Neural cell (in vitro differentiated cells): ENCODE measurements around the gene STMN3. TPM values are rescaled to one million over a fixed set of nuclear protein-coding genes. Genes with fewer than 3 reads are reported as not detected.

Source experiments
- H2AFZ ChIP-seq: fragments of 200-600, 300-800 bp; sonication (generic), shearing (Covaris generic); 2 replicates; pipeline ENCODE4 v1.6.0; 2014; ENCODE audit warnings: low read depth, mild to moderate bottlenecking, antibody characterized with exemption, low read length, moderate library complexity
- H3F3A ChIP-seq: fragments of 200-600 bp; shearing (Covaris generic); 2 replicates; pipeline ENCODE4 v1.6.1; 2016; ENCODE audit warnings: mild to moderate bottlenecking, moderate library complexity, mixed read lengths, antibody characterized with exemption, low read length; ENCODE audit not compliant: insufficient read depth, poor library complexity, severe bottlenecking
- H3K27ac ChIP-seq: fragments of 200-600, 300-800 bp; sonication (generic), shearing (Covaris generic); 2 replicates; pipeline ENCODE4 v1.5.1; 2014; ENCODE audit warnings: mild to moderate bottlenecking, low read length, moderate library complexity
- H3K27me3 ChIP-seq: fragments of 300-800, 200-600 bp; sonication (generic), shearing (Covaris generic); 2 replicates; pipeline ENCODE4 v1.6.0; 2014; ENCODE audit warnings: mild to moderate bottlenecking, low read depth, low read length, moderate library complexity; ENCODE audit not compliant: insufficient read depth
- H3K36me3 ChIP-seq: fragments of 300-800, 200-600 bp; sonication (generic), shearing (Covaris generic); 2 replicates; pipeline ENCODE4 v1.5.1; 2014; ENCODE audit warnings: mild to moderate bottlenecking, antibody characterized with exemption, low read length, moderate library complexity; ENCODE audit not compliant: insufficient read depth
- H3K4me2 ChIP-seq: fragments of 300-800, 200-600 bp; sonication (generic), shearing (Covaris generic); 2 replicates; pipeline ENCODE4 v1.6.0; 2014; ENCODE audit warnings: mild to moderate bottlenecking, low read length
- H3K4me3 ChIP-seq: fragments of 300-800, 200-600 bp; sonication (generic), shearing (Covaris generic); 2 replicates; pipeline ENCODE4 v1.5.1; 2014; ENCODE audit warnings: mild to moderate bottlenecking, low read length, moderate library complexity
- H3K79me2 ChIP-seq: fragments of 200-600 bp; shearing (Covaris generic); replicated peaks from 2 replicates; pipeline ENCODE4 v1.6.0; 2014; ENCODE audit warnings: mild to moderate bottlenecking, low read length, moderate library complexity; ENCODE audit not compliant: insufficient read depth
- H3K9ac ChIP-seq: fragments of 300-800, 200-600 bp; sonication (generic), shearing (Covaris generic); 2 replicates; pipeline ENCODE4 v1.6.1; 2016; ENCODE audit warnings: mild to moderate bottlenecking, low read length, mixed read lengths
- H3K9me2 ChIP-seq: fragments of 200-600 bp; shearing (Covaris generic); 2 replicates; pipeline ENCODE4 v1.6.1; 2016; ENCODE audit warnings: mild to moderate bottlenecking, low read length, mixed read lengths; ENCODE audit not compliant: insufficient read depth
- H3K9me3 ChIP-seq: fragments of 200-600, 300-800 bp; sonication (generic), shearing (Covaris generic); 2 replicates; pipeline ENCODE4 v1.6.1; 2016; ENCODE audit warnings: mild to moderate bottlenecking, mixed run types, low read length, moderate library complexity, mixed read lengths
- H4K20me1 ChIP-seq: fragments of 200-600 bp; shearing (Covaris generic); 2 replicates; pipeline ENCODE4 v1.6.1; 2016; ENCODE audit warnings: mild to moderate bottlenecking, mixed run types; ENCODE audit not compliant: insufficient read depth
- CTCF ChIP-seq: fragments of 450-650 bp; IDR thresholded peaks from 2 replicates; pipeline ENCODE4 v1.5.1; 2014; ENCODE audit warnings: antibody characterized with exemption, mild to moderate bottlenecking, moderate library complexity; ENCODE audit not compliant: poor library complexity, severe bottlenecking
- EP300 ChIP-seq: fragments of 450-650 bp; conservative IDR thresholded peaks from 2 replicates; pipeline ENCODE4 v1.6.1; 2014; ENCODE audit warnings: antibody characterized with exemption, mild to moderate bottlenecking, moderate library complexity; ENCODE audit not compliant: poor library complexity, severe bottlenecking
- EZH2 ChIP-seq: fragments of 200-600, 300-800 bp; shearing (Covaris generic), sonication (generic); IDR thresholded peaks from 2 replicates; pipeline ENCODE4 v1.6.1; 2014; ENCODE audit warnings: antibody characterized with exemption, low read length, borderline replicate concordance, mild to moderate bottlenecking; ENCODE audit not compliant: insufficient read depth, poor library complexity, severe bottlenecking
- MXI1 ChIP-seq: fragments of 450-650 bp; conservative IDR thresholded peaks from 2 replicates; pipeline ENCODE4 v1.6.1; 2014; ENCODE audit warnings: antibody characterized with exemption, mild to moderate bottlenecking; ENCODE audit not compliant: poor library complexity, severe bottlenecking
- POLR2AphosphoS5 ChIP-seq: IDR thresholded peaks from 2 replicates; pipeline ENCODE4 v1.6.1; 2012
- RAD21 ChIP-seq: fragments of 450-650 bp; conservative IDR thresholded peaks from 2 replicates; pipeline ENCODE4 v1.6.1; 2014; ENCODE audit warnings: antibody characterized with exemption, mild to moderate bottlenecking, moderate library complexity
- REST ChIP-seq: IDR thresholded peaks from 2 replicates; pipeline ENCODE4 v1.6.1; 2012; ENCODE audit warnings: borderline replicate concordance
- SMC3 ChIP-seq: fragments of 450-650 bp; conservative IDR thresholded peaks from 2 replicates; pipeline ENCODE4 v1.6.1; 2014; ENCODE audit warnings: antibody characterized with exemption, mild to moderate bottlenecking, moderate library complexity; ENCODE audit not compliant: poor library complexity
- TAF1 ChIP-seq: IDR thresholded peaks from 2 replicates; pipeline ENCODE4 v1.6.1; 2012; ENCODE audit warnings: low read depth
- polyA plus RNA-seq: library from polyadenylated mRNA; depleted of rRNA; stranded (reverse); fragments of >200 nt; gene quantifications from 2 replicates; pipeline ENCODE4 v1.2.3, GENCODE V29; 2014

Gene STMN3
- polyA plus RNA-seq, 1 donor from 2014 or later: 268 TPM

- H3K27ac ChIP-seq: no peak overlapping the region
- no peak overlapping the region for H3K4me3 ChIP-seq
- H4K20me1 ChIP-seq: no peaks in the 10 kb centered on the region
- H3K4me2 ChIP-seq: no peak overlapping the region
- no peaks in the 10 kb centered on the region for H3K9me3 ChIP-seq
- no peaks in the 10 kb centered on the region for H3K27me3 ChIP-seq
- no peak overlapping the region for H3K9ac ChIP-seq
- no peaks in the 10 kb centered on the region for H3K36me3 ChIP-seq
- H3K9me2 ChIP-seq: no peaks in the 10 kb centered on the region
- no peak for TF ChIP-seq EP300
- TF ChIP-seq EZH2: no peak
- TF ChIP-seq REST: no peak
- no peaks in the 10 kb centered on the region for H3F3A ChIP-seq
- H2AFZ ChIP-seq: no peak overlapping the region
- no peaks in the 10 kb centered on the region for H3K79me2 ChIP-seq
Measured at GRCh38 chr20:63680427-63680826, 27.2 kb upstream of the STMN3 start.

- no peak overlapping the region for H3K4me3 ChIP-seq
- H3K36me3 ChIP-seq: no peaks in the 10 kb centered on the region
- no peaks in the 10 kb centered on the region for H4K20me1 ChIP-seq
- H3F3A ChIP-seq: no peaks in the 10 kb centered on the region
- H3K9ac ChIP-seq: no peak overlapping the region
- no peaks in the 10 kb centered on the region for H3K9me3 ChIP-seq
- no peak overlapping the region for H3K27ac ChIP-seq
- H2AFZ ChIP-seq: no peak overlapping the region
- H3K4me2 ChIP-seq: no peak overlapping the region
- H3K79me2 ChIP-seq: no peaks in the 10 kb centered on the region
- H3K9me2 ChIP-seq: no peaks in the 10 kb centered on the region
- H3K27me3 ChIP-seq: no peaks in the 10 kb centered on the region
- TF ChIP-seq CTCF (no peak), TAF1 (no peak), EP300 (no peak), MXI1 (no peak), EZH2 (no peak), REST (no peak), SMC3 (no peak), POLR2AphosphoS5 (no peak), RAD21 (no peak)
Measured at GRCh38 chr20:63679799-63680305, 26.6 kb upstream of the STMN3 start.
